Kidney epithelial cell (primary cell): ENCODE measurements around the gene STRA8. TPM values are rescaled to one million over a fixed set of nuclear protein-coding genes. Genes with fewer than 3 reads are reported as not detected.

ENCODE experiments used
- DNase-seq: peaks from one replicate; pipeline ENCODE4 v3.0.0-alpha.2; 2010; ENCODE audit warnings: low read depth
- H3K27me3 ChIP-seq: 2 replicates; pipeline ENCODE4 v1.6.0; 2011; ENCODE audit warnings: low read length; ENCODE audit not compliant: control insufficient read depth, insufficient read depth
- H3K36me3 ChIP-seq: 2 replicates; pipeline ENCODE4 v1.5.1; 2011; ENCODE audit warnings: low read length; ENCODE audit not compliant: control insufficient read depth, insufficient read depth
- H3K4me3 ChIP-seq: 2 replicates; pipeline ENCODE4 v1.5.1; 2011; ENCODE audit warnings: low read depth, mild to moderate bottlenecking, control low read depth, low read length
- CTCF ChIP-seq: IDR thresholded peaks from 2 replicates; pipeline ENCODE4 v1.5.1; 2011; ENCODE audit warnings: mild to moderate bottlenecking, moderate library complexity, low read length, control low read depth, inconsistent platforms; ENCODE audit not compliant: insufficient read depth, poor library complexity, severe bottlenecking
- total RNA-seq: library from RNA; depleted of rRNA; stranded (reverse); fragments of >200 nt; gene quantifications from 2 replicates; pipeline ENCODE4 v1.2.3, GENCODE V29; 2015

STRA8 gene, protein sequence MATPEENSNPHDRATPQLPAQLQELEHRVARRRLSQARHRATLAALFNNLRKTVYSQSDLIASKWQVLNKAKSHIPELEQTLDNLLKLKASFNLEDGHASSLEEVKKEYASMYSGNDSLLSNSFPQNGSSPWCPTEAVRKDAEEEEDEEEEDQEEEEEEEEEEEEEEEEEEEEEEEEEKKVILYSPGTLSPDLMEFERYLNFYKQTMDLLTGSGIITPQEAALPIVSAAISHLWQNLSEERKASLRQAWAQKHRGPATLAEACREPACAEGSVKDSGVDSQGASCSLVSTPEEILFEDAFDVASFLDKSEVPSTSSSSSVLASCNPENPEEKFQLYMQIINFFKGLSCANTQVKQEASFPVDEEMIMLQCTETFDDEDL
- not detected in 2 replicates for total RNA-seq

GRCh38 chr7:135233570-135233969 is at the start of gene STRA8:
STRA8 (plus strand) TSS chr7:135233838; CDS start chr7:135240525, 6,687 bp downstream.
- no peak for DNase-seq
- no peak for TF ChIP-seq CTCF
- no peak within 1 kb of the TSS for H3K4me3 ChIP-seq
- no peaks in the 10 kb centered on the region for H3K27me3 ChIP-seq
- no peaks in the 10 kb centered on the region for H3K36me3 ChIP-seq

- Histone ChIP-seq H3K27me3 (no peaks in the 10 kb centered on the region), H3K36me3 (peaks cover 8% of the 10 kb centered on the region), H3K4me3 (no peak overlapping the region)
- DNase-seq = no peak
- TF ChIP-seq CTCF = no peak
Measured at GRCh38 chr7:135184254-135184841, 49.3 kb upstream of the STRA8 start.

- H3K36me3 ChIP-seq = peaks cover 8% of the 10 kb centered on the region
Measured at GRCh38 chr7:135185471-135186260, 48.0 kb upstream of the STRA8 start.

DNA sequence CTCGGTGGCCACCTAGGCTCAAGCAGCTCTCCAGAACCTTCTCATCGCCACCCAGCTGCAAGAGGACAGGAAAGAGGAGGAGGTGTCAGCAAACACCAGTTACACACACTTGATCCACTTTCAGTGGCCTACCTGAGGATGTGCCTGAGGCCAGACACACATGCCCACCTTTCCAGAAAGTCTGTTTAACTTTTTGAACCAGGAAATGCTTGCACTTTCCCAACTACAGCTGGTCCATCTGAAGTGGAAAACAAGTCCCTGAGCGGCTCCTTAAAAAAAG is 47.4 kb upstream of the STRA8 start:
- H3K36me3 ChIP-seq = peaks cover 7% of the 10 kb centered on the region

More at GRCh38 chr7:135185471-135186260, 48.0 kb upstream of the STRA8 start:
- no peak for TF ChIP-seq CTCF
- Histone ChIP-seq H3K27me3 (no peaks in the 10 kb centered on the region), H3K4me3 (no peak overlapping the region)
- DNase-seq = no peak

GRCh38 chr7:135186841-135187253 is 46.8 kb upstream of the STRA8 start:
- peaks cover 7% of the 10 kb centered on the region for H3K36me3 ChIP-seq
- H3K4me3 ChIP-seq = no peak overlapping the region
- TF ChIP-seq CTCF = no peak
- H3K27me3 ChIP-seq = no peaks in the 10 kb centered on the region
- no peak for DNase-seq

More for the DNA sequence above, 47.4 kb upstream of the STRA8 start:
- TF ChIP-seq CTCF = no peak
- Histone ChIP-seq H3K4me3 (no peak overlapping the region), H3K27me3 (no peaks in the 10 kb centered on the region)
- DNase-seq = no peak
